Activated gamma-delta T cell (primary cell): ENCODE results near the gene FRMPD3.
A peak's percentile ranks its signal among the peaks of the same experiment; 100 is the strongest.
"Not testable (repeated sequence)": the region's sequence is repeated elsewhere in the genome, so short reads cannot be mapped to it uniquely, and the experiment has no call there.

Source experiments
- DNase-seq: peaks from one replicate; lab custom pipeline; 2025; lab: John Stamatoyannopoulos, UW
- total RNA-seq, 2 donors: gene quantifications; one replicate each; lab custom pipeline; 2026; lab: John Stamatoyannopoulos, UW

Gene FRMPD3
- 6.3 to 11.6 reads per million in 2 donors for total RNA-seq

DNA sequence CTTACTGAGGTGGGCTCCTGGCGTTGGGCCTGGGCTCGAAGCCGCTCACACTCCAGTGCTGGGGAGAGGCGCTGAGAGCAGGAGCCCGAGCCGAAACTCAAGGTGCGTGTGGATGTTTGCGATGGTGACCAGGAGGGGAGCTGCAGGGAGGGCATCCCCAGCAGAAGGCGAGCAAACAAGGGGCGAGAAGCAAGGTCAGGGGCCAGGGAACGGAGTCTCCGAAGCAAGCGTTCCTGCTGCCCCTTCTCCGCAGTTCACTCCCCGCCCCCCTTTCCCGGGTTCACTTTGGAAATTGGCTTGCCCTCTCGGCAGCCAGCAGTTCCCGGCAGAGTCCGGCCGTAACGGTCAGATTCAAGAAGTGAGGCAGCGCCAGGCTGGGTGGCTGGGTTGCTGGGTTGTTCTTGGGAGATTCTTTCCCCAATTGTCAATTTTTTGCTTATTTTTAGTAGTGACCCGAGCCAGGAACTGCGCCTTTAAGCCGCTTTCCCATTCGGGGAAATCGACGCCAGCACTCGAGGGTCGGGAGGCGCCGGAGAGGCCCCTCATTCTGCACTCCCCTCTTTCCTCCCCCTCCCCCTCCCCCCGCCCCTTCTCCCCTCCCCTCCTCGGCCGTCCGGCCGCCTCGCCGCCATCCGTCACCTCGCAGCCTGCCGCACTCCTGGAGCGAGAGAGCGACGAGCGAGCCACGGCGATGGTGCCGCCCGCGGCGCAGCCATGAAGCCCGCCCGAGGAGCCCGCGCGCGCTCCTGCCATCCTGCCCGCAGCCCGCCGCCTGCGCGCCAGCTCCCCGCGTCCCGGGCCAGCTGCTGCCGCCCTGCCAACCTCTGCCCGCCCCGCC is at the start of gene FRMPD3:
Gene FRMPD3, plus strand, starts transcription at position 655 of the 838 bp plus-strand sequence. CDS start 76,937 bp downstream, outside the sequence.
- DNase-seq: peak; percentile 5

DNA sequence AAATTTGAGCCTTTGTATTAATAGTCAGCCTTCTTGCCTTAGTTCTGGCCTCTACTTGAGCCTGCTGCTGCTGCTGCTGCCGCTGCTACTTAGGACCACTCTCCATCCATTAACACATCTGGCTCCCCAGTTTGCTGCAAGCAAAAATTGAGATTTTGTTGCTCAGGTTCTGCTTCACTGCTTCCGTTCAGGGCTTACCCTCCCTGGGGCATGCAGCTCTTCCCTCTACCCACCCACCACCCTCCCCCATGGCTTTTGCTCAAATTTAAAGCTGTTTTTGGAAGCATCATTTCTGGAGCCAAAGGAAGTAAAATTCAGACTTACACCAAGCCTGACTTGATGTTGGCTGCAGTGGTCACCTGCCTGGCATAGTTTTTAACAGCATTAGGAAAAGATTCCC is 28.9 kb upstream of the FRMPD3 start:
- no peak for DNase-seq

DNA sequence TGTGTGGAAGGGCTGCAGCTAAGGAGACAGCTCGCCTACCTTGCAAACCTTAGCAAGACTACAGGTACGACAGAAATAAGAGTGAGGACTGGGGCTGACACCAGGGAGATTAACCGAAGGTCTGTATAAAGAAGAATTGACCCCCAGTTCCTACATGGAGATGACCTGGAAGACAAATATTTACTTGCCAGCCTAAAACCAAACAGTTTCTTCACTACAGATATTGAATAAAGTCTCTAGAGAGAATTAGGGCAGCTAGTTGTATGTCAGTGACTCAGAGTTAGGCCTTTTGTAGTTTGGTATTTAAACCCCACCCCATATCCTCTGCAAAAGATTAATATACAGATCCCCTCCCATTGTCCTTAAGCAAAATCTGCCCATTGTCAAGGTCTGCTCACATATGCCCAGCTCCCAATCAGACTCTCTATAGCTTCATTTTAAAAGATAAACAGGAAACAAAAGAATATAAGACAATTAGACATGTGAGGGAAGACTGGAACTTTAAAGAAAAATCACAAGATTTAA is 28.1 kb upstream of the FRMPD3 start:
- no peak for DNase-seq

DNA sequence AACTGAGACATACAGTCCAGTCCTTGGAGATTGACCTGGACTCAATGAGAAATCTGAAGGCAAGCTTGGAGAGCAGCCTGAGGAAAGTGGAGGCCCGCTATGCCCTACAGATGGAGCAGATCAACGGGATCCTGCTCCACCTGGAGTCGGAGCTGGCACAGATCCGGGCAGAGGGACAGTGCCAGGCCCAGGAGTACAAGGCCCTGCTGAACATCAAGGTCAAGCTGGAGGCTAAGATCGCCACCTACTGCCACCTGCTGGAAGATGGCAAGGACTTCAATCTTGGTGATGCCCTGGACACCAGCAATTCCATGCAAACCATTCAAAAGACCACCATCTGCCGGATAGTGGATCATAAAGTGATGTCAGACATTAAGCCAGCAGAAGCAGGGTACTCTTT is 20.4 kb upstream of the FRMPD3 start:
- DNase-seq: no peak

DNA sequence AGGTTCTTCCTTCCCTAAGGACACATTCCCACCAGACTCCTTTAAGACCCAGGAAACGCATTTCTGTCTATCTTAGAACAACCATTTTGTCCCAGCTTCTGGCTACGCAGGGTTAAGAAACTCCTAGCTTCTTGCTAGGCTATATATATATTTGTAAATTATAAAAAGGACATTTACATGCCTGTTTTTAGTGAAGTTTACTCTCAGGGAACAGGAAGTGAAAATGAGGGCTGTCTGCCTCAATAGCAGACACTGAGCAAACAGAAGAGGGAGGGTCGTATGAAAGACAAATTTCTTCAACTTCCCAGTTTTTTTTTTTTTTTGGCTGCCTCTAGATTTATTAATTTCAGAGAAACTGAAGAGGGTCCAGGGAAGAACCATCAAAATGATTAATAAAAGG is 9.3 kb upstream of the FRMPD3 start:
- DNase-seq: no peak

DNA sequence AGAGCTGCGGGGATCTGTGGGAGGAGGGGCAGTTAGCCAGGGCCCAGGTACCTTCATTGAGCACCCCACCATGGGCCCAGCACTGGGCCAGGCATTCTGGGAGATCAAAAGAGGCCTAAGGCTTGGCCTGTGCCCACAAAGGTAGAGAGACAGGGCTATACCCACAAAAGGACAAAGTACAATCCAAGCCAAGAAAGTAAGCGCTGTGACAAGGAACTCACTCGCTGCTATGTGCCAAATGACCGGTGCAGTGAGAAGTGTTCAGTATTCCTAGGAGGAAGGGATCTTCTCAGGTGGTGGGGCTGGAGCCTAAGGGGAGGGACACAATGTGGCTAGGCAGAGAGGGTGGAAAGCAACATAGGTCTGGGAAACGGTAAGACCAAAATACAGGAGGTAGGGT is 8.8 kb upstream of the FRMPD3 start:
- no peak for DNase-seq

DNA sequence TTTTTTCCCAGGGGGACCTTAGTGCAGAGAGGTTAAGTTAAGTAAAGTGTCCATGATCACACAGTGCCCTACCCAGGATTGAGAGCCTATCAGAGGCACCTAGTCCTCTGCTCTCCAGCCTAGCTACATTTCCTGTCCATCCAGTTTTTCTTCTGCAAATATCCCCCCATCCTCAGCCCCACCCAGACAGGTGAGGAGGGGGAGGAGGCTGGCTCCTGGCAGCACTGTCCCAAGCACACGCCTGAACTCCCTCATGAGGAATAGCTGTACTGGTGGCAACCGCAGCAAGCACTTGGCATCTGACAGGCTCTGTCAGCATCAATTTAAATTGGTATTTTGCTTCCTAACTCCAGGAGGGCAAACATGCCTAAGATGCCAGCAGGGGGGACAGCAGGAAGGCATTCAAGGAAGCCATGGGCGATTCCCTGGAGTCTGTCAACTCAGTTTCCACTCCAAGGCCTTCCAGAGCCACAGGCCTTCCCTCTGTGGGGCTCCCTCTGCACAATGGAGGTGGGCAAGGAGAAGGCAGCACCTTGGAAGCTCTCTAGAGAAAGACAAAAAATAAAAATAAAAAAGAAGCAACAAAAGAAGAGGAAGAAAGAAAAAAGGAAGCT is 6.4 kb upstream of the FRMPD3 start:
- DNase-seq: no peak

DNA sequence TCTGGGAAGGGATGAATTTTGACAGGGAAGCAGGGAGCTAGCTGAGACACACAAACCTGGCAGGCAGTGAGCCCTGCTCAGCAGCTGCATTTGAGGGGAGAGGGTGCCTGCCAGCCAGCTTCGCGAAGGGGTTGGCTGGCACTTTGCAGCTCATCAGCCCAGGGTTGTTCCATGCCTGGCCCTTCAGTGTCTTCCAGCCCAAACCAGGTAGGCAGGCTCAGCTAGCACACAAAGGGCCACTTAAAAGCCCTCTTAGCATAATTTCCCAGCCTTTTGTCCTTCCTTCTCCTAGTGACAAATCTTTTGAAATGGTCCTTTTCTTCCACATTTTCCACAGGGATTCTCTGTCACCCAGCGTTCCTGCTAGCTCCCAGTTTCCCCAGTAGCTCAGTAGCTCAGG is 4.3 kb upstream of the FRMPD3 start:
- no peak for DNase-seq

DNA sequence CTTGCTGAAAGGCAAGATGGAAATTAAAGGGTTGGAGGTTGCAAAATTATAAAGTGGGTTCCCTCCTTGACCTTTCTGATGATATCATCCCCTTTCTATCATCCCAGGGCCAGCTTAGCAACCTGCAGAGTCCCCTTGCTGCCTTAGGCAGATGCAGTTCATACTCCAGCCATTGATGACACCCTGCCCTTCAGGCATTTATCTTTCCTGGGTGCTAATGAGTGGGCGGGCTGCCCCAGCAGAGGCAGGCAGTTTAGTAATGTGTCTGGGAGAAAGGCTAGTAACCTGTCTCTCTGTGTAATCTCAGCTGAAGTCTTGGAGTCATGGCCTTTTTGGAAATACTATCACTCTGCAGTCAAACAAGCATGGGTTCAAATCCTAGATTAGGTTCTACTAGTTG is 3.8 kb upstream of the FRMPD3 start:
- no peak for DNase-seq

DNA sequence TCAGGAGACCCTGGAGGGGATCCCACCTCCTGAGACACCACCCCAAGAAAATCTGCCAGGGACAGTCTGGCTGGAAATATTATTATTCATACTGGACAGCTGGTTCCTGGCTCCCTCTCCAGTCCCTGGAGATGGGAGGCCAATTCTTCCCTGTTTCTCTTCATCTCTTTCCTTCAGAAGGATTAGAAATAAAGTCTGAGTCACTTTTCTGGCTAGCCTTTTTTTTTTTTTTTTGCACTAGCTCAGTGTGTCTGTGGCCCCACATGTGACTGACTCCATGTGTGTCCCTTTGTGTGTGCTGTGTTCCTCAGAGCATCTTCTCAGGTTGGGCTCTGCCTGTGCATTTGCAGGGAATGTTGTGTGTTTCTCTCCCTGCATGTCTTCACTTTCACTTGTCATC is 1.8 kb upstream of the FRMPD3 start:
- DNase-seq: no peak

DNA sequence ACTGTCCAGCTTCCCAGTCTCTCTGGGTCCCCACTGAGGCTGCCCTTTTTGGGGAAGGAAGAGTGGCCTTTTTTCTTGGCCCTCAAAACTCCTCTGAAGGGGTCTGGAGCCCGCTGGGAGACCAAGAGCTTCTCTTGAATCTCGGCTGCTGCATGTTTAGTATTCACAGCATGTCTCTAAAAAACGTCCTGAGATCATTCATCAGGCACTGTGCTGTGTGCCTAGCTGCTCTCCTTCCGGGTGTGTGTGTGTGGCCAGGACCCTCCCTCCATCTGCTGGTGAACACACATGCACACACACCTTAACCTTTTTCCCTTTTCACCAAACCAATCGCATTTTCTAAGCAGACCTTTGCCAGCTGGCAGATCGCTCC is 841 bp upstream of the FRMPD3 start:
- no peak for DNase-seq

DNA sequence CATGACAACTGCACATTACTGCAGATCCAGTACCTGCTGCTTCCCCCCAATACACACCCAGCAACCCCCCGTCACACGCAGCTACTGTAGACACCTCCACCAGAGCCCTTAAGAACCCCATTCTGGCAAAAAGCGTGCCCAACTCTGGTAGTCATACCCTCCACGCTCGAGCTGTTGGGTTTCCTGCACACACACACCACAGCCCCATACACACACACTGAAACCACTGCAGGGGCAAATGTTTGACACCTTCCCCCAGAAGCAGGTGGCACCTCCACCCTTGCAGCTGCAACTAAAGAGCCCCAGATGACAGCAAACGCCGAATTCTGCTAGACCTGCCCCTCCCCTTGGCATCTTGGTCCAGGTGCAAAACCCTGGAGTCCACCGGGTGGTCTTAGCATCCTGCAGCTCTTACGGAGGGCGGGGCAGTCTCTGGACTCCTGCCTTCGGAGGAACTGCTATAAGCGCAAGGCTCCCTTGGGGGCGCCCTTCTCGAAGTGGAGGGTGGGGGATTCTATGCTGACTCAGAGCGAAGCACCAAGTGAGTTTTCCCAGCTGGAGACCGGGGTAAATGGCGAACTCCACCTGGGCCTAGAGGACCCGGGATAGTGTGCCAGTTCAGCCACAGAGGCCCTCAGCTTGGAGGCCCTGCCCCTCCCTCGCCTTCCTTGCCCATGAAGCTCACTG is 1.5 kb downstream of the FRMPD3 start:
- DNase-seq: no peak

DNA sequence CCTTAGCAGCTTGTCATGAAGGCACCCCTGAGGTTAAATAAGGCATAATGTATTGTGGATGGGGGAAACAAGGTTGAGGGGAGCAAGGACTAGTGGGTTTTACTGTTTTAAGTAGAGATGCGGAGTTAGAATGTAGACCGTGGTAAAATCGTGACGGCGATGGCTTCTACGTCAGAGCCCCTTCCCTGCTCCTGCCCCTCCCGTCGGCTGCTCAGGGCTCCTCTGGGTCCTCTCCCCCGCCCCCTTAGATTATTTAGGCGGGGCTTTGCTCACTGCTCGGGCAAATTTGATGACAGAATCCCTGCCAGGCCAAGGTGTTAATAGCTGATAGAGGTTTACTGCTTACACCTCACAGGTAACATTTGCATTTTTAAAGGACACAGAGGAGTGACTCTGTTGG is 2.3 kb downstream of the FRMPD3 start:
- DNase-seq: no peak

DNA sequence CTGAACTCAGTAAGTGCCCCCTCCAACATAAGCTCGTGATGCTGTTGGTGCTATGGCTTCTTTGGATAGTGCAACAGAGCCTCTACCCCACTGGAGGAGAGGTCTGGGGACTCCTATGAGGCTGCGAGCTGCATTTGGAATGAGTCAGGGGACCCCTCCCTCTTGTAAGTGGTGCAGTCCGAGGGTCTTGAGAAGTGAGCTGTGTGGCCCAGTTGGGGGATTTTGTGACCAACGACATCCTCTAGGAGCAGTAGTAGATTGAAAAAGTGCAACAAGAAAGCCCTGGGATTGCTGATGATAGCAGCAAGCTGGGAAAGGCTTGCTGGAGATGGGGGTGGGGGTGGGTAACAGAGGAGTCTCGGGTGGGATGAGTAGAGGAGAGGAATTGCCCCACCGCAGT is 3.1 kb downstream of the FRMPD3 start:
- DNase-seq: no peak

DNA sequence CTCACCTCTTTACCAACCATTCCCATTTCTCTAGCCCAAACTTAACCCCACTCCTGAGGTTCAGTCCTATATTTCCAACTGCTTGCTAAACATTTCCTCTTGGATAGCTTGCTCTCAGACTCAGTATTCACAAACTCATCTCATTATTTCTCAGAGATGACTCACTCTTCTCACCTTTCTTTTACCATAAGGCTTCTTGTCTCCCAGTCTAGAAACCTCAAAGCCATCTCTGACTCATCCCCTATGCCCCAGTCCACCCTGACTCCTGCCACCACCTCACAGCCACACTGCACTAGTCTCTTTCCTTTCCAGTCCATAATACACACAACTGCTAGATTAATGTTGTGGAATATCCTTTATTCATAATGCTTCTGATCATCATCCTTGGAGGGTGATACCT is 4.8 kb downstream of the FRMPD3 start:
- no peak for DNase-seq

DNA sequence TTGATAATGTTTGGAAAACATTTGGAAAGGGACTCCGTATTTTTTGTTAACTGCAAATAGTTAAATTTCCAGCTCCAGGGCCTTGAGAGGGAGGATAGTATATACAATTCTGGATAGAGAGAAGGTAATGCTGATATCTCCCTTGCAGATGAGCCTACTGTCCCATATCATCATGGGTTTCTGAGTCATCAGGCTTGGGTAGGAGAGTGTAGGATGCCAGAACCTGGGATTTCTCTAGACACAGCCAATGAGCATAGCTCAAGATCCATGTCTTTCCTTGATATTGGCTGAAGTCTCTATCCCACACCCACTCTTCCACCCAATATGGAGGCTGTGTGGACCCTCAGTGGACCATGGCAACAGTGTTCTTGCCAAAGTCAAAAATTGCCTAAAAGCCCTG is 7.8 kb downstream of the FRMPD3 start:
- DNase-seq: no peak

DNA sequence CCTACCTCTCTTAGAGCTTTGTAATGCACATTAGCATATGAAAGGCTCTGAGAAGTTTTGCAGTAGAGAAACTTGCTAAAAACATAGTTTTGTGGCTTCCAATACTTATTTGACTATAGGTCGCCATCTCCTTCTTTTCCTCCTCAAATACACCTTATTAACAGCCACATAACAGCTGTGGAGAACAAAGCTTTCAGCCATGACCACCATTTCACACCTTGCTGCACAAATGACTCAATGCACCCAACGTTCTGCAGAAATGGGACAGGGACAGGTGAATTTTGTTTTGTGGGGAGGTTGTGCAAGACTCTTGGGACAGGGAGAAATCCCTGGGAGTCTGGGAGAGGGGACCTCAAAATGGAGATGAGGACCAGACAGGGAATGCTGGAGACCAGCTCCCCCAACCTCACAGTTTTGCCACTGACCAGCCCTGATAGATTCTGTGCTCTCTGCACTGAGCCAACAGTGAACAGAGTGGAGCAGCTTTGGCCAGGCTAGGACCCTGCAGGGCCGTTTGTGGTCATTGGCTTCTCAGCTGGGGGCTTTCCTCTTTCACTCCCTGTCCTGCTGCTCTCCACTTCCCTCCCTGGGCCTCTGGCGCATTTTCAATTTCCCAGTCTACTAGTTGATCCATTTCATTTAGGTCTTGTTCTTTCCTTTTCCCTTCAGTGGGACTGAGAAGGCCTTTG is 16.6 kb downstream of the FRMPD3 start:
- no peak for DNase-seq

DNA sequence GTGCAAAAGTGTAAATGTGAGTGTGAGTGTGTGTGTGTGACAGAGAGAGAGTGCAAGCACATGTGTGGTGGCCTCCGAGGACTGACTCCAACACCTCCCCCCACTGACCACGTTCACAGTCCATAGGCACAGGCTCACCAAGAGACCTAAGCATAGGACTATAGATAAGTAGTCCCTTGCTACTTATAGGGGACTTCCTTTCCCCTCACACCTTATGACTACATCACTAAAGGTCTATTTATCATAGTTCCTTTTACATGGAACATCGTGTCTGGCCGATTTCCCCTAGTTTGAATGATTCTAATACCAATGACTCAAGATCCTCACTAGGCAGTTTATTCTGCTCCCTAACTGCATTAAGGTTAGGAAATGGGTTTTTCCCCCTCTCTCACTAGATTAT is 17.8 kb downstream of the FRMPD3 start:
- no peak for DNase-seq

DNA sequence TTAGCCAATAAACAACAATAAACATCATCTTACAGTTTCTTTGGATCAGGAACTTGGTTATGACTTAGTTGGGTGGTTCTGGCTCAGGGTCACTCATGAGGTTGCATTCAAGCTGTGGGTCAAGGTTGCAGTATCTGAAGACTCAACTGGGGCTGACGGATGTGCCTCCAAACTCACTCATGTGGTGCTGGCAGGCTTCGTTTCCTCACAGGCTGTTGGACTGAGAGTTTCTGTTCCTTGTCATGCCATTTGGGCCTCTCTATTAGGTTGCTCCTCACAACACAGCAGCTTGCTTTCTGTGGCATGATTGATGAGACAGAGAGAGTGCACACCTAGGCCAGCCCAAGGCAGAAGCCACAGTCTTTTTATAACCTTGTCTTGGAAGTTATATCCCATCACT is 20.7 kb downstream of the FRMPD3 start:
- DNase-seq: no peak

DNA sequence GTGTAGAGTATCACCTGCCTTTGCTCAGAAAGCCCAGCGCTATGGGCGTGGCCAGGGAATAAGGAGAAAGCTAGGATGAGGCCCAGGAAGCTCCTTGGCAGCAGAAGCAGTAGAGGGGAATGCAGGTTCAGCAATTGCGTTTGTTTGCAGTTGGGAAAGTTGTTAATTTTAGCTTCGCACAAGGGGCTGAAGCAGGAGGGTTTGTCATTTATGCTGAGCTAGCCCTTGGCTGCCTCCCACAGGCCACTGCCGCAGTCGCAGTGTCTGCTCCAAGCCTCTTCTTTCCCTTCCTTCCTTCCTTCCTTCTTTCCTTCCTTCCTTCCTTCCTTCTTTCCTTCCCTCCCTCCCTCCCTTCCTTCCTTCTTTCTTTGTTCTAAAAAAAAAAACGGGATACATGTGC is 21.5 kb downstream of the FRMPD3 start:
- DNase-seq: no peak

DNA sequence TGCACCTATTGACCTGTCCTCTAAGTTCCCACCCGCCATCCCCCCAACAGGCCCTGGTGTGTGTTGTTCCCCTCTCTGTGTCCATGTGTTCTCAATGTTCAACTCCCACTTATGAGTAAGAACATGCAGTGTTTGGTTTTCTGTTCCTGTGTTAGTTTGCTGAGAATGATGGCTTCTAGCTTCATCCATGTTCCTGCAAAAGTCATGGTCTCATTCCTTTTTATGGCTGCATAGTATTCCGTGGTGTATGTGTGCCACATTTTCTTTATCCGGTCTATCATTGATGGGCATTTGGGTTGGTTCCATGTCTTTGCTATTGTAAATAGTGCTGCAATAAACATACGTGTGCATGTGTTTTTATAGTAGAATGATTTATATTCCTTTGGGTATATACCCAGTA is 22.0 kb downstream of the FRMPD3 start:
- DNase-seq: not testable (repeated sequence)

DNA sequence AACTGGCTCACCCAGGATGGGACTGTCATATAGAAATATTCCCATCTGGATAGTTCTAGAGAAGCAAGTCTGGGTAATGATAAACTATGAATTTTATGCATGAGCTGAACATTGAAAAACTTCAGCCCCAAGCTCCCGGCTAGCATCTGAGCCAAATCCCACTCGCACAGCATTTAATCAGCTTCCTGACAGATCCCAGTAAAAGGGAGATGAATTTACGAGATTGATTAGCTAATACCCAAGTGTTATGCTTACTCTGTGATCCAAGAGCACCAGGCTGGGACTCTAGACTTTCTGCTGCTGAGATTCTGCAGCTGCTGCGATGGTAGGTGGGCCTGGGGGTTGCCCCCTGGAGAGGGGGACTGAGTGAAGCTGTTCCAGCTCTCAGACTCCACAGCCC is 28.0 kb downstream of the FRMPD3 start:
- DNase-seq: no peak
